ENCODE results near the gene NHLRC2. TPM values are rescaled to one million over a fixed set of nuclear protein-coding genes. Genes with fewer than 3 reads are reported as not detected.

NHLRC2 gene
- total and polyA plus RNA-seq, 2 experiments from 2014 or later: 15.5 to 28.1 TPM

- Mint-ChIP-seq H3K27me3 (ENCODE audit: insufficient read depth, low read depth, poor library complexity) (no peaks in the 10 kb centered on the region), H3K27ac (no peak overlapping the region), H3K4me3 (no peak overlapping the region), H3K4me1 (no peaks in the 10 kb centered on the region), H3K9me3 (no peaks in the 10 kb centered on the region), H3K36me3 (ENCODE audit: low read depth) (no peaks in the 10 kb centered on the region)
- Histone ChIP-seq H4K20me1 (replicated peaks; ENCODE audit: insufficient read depth) (no peaks in the 10 kb centered on the region), H3K36me3 (ENCODE audit: insufficient read depth) (no peaks in the 10 kb centered on the region), H3K4me1 (ENCODE audit: insufficient read depth) (no peaks in the 10 kb centered on the region), H3K79me2 (replicated peaks; ENCODE audit: insufficient read depth) (no peaks in the 10 kb centered on the region), H2AFZ (no peak overlapping the region), H3K27ac (ENCODE audit: low read depth) (no peak overlapping the region), H3K27me3 (ENCODE audit: insufficient read depth) (no peaks in the 10 kb centered on the region), H3K4me2 (no peak overlapping the region), H3K9me2 (ENCODE audit: insufficient read depth) (no peaks in the 10 kb centered on the region), H3F3A (replicated peaks; ENCODE audit: low read depth) (no peaks in the 10 kb centered on the region), H3K4me3 (no peak overlapping the region)
- no peak for TF ChIP-seq ETS1 (IDR thresholded peaks at IDR 0.05)
- TF ChIP-seq CREB1 (CRISPR knock-in tag; IDR thresholded peaks at IDR 0.05; ENCODE audit: low read depth): no peak
- no peak for TF ChIP-seq EZH2phosphoT487 (IDR thresholded peaks at IDR 0.05; ENCODE audit: unreplicated experiment)
- TF ChIP-seq ZNF114 (CRISPR knock-in tag; IDR thresholded peaks at IDR 0.05): no peak
- TF ChIP-seq CTCF (conservative IDR thresholded peaks at IDR 0.05; ENCODE audit: low read depth in 2 of 2): no peak
- no peak for TF ChIP-seq NANOG (IDR thresholded peaks at IDR 0.05; ENCODE audit: borderline replicate concordance)
- no peak for TF ChIP-seq EZH2 (IDR thresholded peaks at IDR 0.05; ENCODE audit: low read depth, unreplicated experiment)
- TF ChIP-seq STAT1 (IDR thresholded peaks at IDR 0.05; ENCODE audit: unreplicated experiment): no peak
- TF ChIP-seq ZNF331 (CRISPR knock-in tag; IDR thresholded peaks at IDR 0.05; ENCODE audit: low read depth): no peak
- no peak for TF ChIP-seq REST (IDR thresholded peaks at IDR 0.05; ENCODE audit: unreplicated experiment)
- no peak for TF ChIP-seq POLR2AphosphoS5 (IDR thresholded peaks at IDR 0.05; ENCODE audit: low read depth)
- TF ChIP-seq ZNF462 (CRISPR knock-in tag; IDR thresholded peaks at IDR 0.05): no peak
- TF ChIP-seq JUNB (IDR thresholded peaks at IDR 0.05; ENCODE audit: unreplicated experiment): no peak
- no peak for DNase-seq (ENCODE audit: low spot score)
- no peak for ATAC-seq
Observed at GRCh38 chr10:113915540-113915939, 61.1 kb downstream of the NHLRC2 start.

All from GM23338 (cell line).